Measurements from ENCODE around the gene SLC12A4. TPM values are rescaled to one million over a fixed set of nuclear protein-coding genes. Genes with fewer than 3 reads are reported as not detected.

SLC12A4 gene
- total and polyA plus RNA-seq, 4 donors = 8.0 to 37.3 (median 17.1) TPM

DNA sequence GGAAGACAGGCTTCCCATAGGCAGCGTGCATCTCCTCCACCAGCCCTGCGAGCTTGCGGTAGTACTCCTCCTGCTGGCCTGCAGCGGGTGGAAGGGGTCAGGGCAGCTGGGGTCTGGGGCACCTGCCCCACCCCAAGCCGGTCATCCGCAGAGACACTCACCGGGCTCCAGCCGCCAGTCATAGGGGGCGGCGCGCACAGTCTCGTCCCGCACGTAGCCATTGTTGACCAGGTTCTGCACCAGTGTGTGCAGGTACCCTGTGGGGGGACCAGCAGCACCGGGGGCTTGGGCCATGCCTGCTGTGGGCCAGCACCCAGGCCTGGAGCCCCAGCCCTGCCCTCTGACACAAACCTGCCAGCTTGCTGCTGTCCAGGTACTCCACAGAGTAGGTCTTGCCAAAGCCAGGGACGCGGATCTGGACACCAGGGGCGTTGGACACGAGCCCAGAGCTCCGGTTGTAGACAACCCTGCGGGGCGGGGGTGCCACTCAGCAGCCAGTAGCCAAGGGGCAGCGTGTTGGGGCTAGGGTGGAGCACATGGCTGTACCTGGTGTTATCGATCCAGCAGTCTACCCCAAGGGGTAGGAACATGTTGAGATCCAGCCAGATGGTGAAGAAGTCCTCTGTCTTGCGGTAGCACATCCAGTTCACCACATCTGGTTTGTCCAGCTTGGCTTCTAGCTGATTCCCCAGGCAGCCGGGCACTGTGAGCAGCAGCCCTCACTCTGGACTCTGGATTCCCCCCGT, 25.8 kb downstream of the SLC12A4 start:
- TF ChIP-seq YY1 (IDR thresholded peaks at IDR 0.05) = no peak
- TF ChIP-seq, protein P1, sequence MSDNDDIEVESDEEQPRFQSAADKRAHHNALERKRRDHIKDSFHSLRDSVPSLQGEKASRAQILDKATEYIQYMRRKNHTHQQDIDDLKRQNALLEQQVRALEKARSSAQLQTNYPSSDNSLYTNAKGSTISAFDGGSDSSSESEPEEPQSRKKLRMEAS (IDR thresholded peaks at IDR 0.05) = no peak
- no peak for TF ChIP-seq FOXA2 (IDR thresholded peaks at IDR 0.05)
- TF ChIP-seq, protein P2, sequence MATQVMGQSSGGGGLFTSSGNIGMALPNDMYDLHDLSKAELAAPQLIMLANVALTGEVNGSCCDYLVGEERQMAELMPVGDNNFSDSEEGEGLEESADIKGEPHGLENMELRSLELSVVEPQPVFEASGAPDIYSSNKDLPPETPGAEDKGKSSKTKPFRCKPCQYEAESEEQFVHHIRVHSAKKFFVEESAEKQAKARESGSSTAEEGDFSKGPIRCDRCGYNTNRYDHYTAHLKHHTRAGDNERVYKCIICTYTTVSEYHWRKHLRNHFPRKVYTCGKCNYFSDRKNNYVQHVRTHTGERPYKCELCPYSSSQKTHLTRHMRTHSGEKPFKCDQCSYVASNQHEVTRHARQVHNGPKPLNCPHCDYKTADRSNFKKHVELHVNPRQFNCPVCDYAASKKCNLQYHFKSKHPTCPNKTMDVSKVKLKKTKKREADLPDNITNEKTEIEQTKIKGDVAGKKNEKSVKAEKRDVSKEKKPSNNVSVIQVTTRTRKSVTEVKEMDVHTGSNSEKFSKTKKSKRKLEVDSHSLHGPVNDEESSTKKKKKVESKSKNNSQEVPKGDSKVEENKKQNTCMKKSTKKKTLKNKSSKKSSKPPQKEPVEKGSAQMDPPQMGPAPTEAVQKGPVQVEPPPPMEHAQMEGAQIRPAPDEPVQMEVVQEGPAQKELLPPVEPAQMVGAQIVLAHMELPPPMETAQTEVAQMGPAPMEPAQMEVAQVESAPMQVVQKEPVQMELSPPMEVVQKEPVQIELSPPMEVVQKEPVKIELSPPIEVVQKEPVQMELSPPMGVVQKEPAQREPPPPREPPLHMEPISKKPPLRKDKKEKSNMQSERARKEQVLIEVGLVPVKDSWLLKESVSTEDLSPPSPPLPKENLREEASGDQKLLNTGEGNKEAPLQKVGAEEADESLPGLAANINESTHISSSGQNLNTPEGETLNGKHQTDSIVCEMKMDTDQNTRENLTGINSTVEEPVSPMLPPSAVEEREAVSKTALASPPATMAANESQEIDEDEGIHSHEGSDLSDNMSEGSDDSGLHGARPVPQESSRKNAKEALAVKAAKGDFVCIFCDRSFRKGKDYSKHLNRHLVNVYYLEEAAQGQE (IDR thresholded peaks at IDR 0.05) = peak; percentile 84
- peak in 1 of 2 donors; percentile 26 for TF ChIP-seq RAD21 (IDR thresholded peaks at IDR 0.05)
- Histone ChIP-seq H3K9ac (ENCODE audit: low read depth in 1 of 2, low read length in 2 of 2) (no peak overlapping the region), H3K36me3 (ENCODE audit: control insufficient read depth in 4 of 4, insufficient read depth in 3 of 4, low read depth in 1 of 4, low read length in 3 of 4) (peaks cover 10 to 29% (median 15%) of the 10 kb centered on the region in 4 donors), H3K4me1 (ENCODE audit: control insufficient read depth in 4 of 4, insufficient read depth in 4 of 4, low read length in 3 of 4) (peaks cover 9 to 55% (median 36%) of the 10 kb centered on the region in 4 donors), H3K4me3 (ENCODE audit: low read depth in 1 of 3, low read length in 3 of 3) (peak overlapping the region; percentile 29 to 72 (median 59)), H3K9me3 (ENCODE audit: control insufficient read depth in 4 of 4, low read length in 3 of 4) (no peaks in the 10 kb centered on the region), H3K27me3 (ENCODE audit: control insufficient read depth in 4 of 4, insufficient read depth in 4 of 4, low read length in 3 of 4) (no peaks in the 10 kb centered on the region), H3K27ac (ENCODE audit: low read depth in 1 of 2, low read length in 2 of 2) (peak overlapping the region; percentile 71 to 85)
- 49% methylated on average over 27 of the region's 27 CpGs for WGBS
- no peak for DNase-seq (ENCODE audit: low spot score)

DNA sequence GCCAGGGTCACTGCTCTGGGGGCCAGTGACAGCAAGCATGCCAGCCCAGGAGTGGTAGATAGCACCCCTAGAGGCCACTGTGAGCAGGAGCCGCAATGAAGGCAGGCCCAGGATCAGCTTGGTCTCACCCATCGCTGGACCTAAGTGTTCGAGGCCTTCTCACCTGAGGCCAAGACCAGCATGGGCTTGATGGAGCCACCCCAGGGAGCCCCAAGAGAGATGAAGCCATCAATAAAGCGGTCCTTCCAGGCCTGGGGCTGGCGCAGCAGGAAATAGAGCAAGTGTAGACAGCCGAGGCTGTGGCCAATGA, 26.3 kb downstream of the SLC12A4 start:
- H3K4me1 ChIP-seq (ENCODE audit: control insufficient read depth in 4 of 4, insufficient read depth in 4 of 4, low read length in 3 of 4) = peaks cover 13 to 59% (median 39%) of the 10 kb centered on the region in 4 donors
- H3K9me3 ChIP-seq (ENCODE audit: control insufficient read depth in 4 of 4, low read length in 3 of 4) = no peaks in the 10 kb centered on the region
- peak overlapping the region in 1 of 2 donors; percentile 85 for H3K27ac ChIP-seq (ENCODE audit: low read depth in 1 of 2, low read length in 2 of 2)
- H3K27me3 ChIP-seq (ENCODE audit: control insufficient read depth in 4 of 4, insufficient read depth in 4 of 4, low read length in 3 of 4) = no peaks in the 10 kb centered on the region
- TF ChIP-seq NR2F2 (IDR thresholded peaks at IDR 0.05) = no peak
- TF ChIP-seq YY1 (IDR thresholded peaks at IDR 0.05) = no peak
- peak; percentile 86 to 98 for TF ChIP-seq RXRA (IDR thresholded peaks at IDR 0.05)
- peak; percentile 49 to 72 for TF ChIP-seq RAD21 (IDR thresholded peaks at IDR 0.05)
- no peak for TF ChIP-seq JUND (IDR thresholded peaks at IDR 0.05)
- TF ChIP-seq, protein P3, sequence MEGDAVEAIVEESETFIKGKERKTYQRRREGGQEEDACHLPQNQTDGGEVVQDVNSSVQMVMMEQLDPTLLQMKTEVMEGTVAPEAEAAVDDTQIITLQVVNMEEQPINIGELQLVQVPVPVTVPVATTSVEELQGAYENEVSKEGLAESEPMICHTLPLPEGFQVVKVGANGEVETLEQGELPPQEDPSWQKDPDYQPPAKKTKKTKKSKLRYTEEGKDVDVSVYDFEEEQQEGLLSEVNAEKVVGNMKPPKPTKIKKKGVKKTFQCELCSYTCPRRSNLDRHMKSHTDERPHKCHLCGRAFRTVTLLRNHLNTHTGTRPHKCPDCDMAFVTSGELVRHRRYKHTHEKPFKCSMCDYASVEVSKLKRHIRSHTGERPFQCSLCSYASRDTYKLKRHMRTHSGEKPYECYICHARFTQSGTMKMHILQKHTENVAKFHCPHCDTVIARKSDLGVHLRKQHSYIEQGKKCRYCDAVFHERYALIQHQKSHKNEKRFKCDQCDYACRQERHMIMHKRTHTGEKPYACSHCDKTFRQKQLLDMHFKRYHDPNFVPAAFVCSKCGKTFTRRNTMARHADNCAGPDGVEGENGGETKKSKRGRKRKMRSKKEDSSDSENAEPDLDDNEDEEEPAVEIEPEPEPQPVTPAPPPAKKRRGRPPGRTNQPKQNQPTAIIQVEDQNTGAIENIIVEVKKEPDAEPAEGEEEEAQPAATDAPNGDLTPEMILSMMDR (IDR thresholded peaks at IDR 0.05; ENCODE audit: low read depth, low read length, missing input control) = peak; percentile 58
- 73% methylated on average over 6 of the region's 6 CpGs for WGBS
- DNase-seq (ENCODE audit: low spot score) = peak; percentile 52
- peak overlapping the region in 1 of 3 donors; percentile 59 for H3K4me3 ChIP-seq (ENCODE audit: low read depth in 1 of 3, low read length in 3 of 3)
- H3K36me3 ChIP-seq (ENCODE audit: control insufficient read depth in 4 of 4, insufficient read depth in 3 of 4, low read depth in 1 of 4, low read length in 3 of 4) = peaks cover 10 to 24% (median 13%) of the 10 kb centered on the region in 4 donors
- no peak overlapping the region for H3K9ac ChIP-seq (ENCODE audit: low read depth in 1 of 2, low read length in 2 of 2)

DNA sequence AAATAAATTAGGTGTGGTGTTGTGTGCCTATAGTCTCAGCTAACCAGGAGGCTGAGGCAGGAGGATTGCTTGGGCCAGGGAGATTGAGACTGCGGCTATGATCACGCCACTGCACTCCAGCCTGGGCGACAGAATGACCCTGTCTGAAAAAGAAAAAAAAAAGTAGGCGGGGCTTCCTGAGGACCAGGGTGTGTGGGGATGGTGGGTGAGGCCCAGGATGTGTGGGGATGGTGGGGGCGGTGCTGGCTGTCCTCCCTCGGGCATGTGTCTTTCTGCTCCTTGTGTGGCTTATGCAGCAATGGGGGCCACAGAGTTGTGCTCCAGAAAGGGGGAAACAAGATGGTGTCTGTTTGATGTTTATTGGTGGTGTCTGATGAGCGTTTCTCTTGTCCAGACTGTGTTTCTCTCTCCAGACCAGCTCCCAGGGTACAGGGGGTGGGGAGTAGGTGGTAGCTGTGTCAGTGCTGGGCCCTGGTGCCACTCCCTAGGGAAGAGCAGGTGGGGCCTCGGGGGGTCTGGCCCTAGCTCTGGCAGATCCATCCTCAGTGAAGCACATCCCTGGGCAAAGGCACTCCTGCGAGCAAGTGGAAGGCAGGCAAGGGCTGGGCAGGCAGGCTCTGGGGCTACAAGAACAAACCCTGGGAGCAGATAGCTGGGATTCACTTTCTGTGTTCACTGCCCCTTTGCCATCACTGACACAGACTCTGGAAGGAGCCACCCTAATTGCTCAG, 26.8 kb downstream of the SLC12A4 start:
- peaks cover 10 to 19% (median 13%) of the 10 kb centered on the region in 4 donors for H3K36me3 ChIP-seq (ENCODE audit: control insufficient read depth in 4 of 4, insufficient read depth in 3 of 4, low read depth in 1 of 4, low read length in 3 of 4)
- H3K27ac ChIP-seq (ENCODE audit: low read depth in 1 of 2, low read length in 2 of 2) = no peak overlapping the region
- peaks cover 14 to 64% (median 44%) of the 10 kb centered on the region in 4 donors for H3K4me1 ChIP-seq (ENCODE audit: control insufficient read depth in 4 of 4, insufficient read depth in 4 of 4, low read length in 3 of 4)
- TF ChIP-seq, protein P4, sequence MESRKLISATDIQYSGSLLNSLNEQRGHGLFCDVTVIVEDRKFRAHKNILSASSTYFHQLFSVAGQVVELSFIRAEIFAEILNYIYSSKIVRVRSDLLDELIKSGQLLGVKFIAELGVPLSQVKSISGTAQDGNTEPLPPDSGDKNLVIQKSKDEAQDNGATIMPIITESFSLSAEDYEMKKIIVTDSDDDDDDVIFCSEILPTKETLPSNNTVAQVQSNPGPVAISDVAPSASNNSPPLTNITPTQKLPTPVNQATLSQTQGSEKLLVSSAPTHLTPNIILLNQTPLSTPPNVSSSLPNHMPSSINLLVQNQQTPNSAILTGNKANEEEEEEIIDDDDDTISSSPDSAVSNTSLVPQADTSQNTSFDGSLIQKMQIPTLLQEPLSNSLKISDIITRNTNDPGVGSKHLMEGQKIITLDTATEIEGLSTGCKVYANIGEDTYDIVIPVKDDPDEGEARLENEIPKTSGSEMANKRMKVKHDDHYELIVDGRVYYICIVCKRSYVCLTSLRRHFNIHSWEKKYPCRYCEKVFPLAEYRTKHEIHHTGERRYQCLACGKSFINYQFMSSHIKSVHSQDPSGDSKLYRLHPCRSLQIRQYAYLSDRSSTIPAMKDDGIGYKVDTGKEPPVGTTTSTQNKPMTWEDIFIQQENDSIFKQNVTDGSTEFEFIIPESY (IDR thresholded peaks at IDR 0.05) = no peak
- no peak for TF ChIP-seq HNF4A (conservative IDR thresholded peaks at IDR 0.05)
- no peak for TF ChIP-seq SP1 (IDR thresholded peaks at IDR 0.05)
- no peak for TF ChIP-seq GABPA (IDR thresholded peaks at IDR 0.05 in 1 of 2, conservative IDR thresholded peaks at IDR 0.05 in 1 of 2)
- TF ChIP-seq RAD21 (IDR thresholded peaks at IDR 0.05) = no peak
- TF ChIP-seq, protein P2 (IDR thresholded peaks at IDR 0.05) = no peak
- no peak for TF ChIP-seq FOXA2 (IDR thresholded peaks at IDR 0.05)
- no peak for TF ChIP-seq HNF4G (IDR thresholded peaks at IDR 0.05)

More for the DNA sequence above, 26.8 kb downstream of the SLC12A4 start:
- Histone ChIP-seq H3K27me3 (ENCODE audit: control insufficient read depth in 4 of 4, insufficient read depth in 4 of 4, low read length in 3 of 4) (no peaks in the 10 kb centered on the region), H3K9me3 (ENCODE audit: control insufficient read depth in 4 of 4, low read length in 3 of 4) (no peaks in the 10 kb centered on the region), H3K4me3 (ENCODE audit: low read depth in 1 of 3, low read length in 3 of 3) (no peak overlapping the region), H3K9ac (ENCODE audit: low read depth in 1 of 2, low read length in 2 of 2) (no peak overlapping the region)
- no peak for DNase-seq (ENCODE audit: low spot score)
- WGBS = 82% methylated on average over 9 of the region's 9 CpGs

All from liver (tissue), 9 donors.